H1 (cell line): ENCODE results near the gene GARS1. TPM values are rescaled to one million over a fixed set of nuclear protein-coding genes. Genes with fewer than 3 reads are reported as not detected.
A peak's percentile ranks its signal among the peaks of the same experiment; 100 is the strongest.

ENCODE experiments used
- CTCF ChIA-PET: fragments of 300-600 bp; sonication (Branson Sonifier 250); formaldehyde crosslinking; loops from one replicate; lab custom pipeline; 2021; ENCODE audit not compliant: partially characterized antibody; lab: Charles Lee
- POLR2A ChIA-PET: fragments of 300-600 bp; sonication (Branson Sonifier 250); formaldehyde crosslinking; loops from one replicate; lab custom pipeline; 2021; ENCODE audit warnings: inconsistent platforms; ENCODE audit not compliant: partially characterized antibody; lab: Charles Lee
- DNase-seq, 2 experiments: peaks; one replicate each; pipeline versions ENCODE4 v3.0.0 to v3.0.0-alpha.2; 2010 to 2022; ENCODE audit warnings: low spot score in 2 of 2, low read depth in 1 of 2, mixed read lengths in 1 of 2
- FAIRE-seq: peaks from 2 replicates; lab custom pipeline; 2011; peaks lifted over from hg19 to GRCh38; lab: Jason Lieb, UNC
- H2AFZ ChIP-seq: 2 replicates; pipeline ENCODE4 v1.8.1; 2012; ENCODE audit warnings: low read length, inconsistent platforms
- H2AK5ac ChIP-seq: 2 replicates; pipeline ENCODE4 v1.6.1; 2013; ENCODE audit warnings: low read depth, low read length
- H2BK120ac ChIP-seq: replicated peaks from 2 replicates; pipeline ENCODE3; 2013; ENCODE audit warnings: low read depth, low read length, inconsistent platforms
- H2BK12ac ChIP-seq: 2 replicates; pipeline ENCODE4 v1.6.1; 2013; ENCODE audit warnings: low read depth, low read length
- H2BK15ac ChIP-seq: 2 replicates; pipeline ENCODE4 v1.6.1; 2013; ENCODE audit warnings: low read length
- H2BK20ac ChIP-seq: 2 replicates; pipeline ENCODE4 v1.6.1; 2013; ENCODE audit warnings: low read length
- H2BK5ac ChIP-seq: 2 replicates; pipeline ENCODE4 v1.6.1; 2013; ENCODE audit warnings: low read depth, low read length
- H3K14ac ChIP-seq: 2 replicates; pipeline ENCODE4 v1.6.1; 2013; ENCODE audit warnings: inconsistent platforms; ENCODE audit not compliant: insufficient read length
- H3K18ac ChIP-seq: 2 replicates; pipeline ENCODE4 v1.6.1; 2013; ENCODE audit warnings: low read length; ENCODE audit errors: extremely low read depth
- H3K23ac ChIP-seq: 2 replicates; pipeline ENCODE4 v1.6.1; 2013; ENCODE audit warnings: inconsistent platforms; ENCODE audit not compliant: insufficient read length
- H3K23me2 ChIP-seq: 2 replicates; pipeline ENCODE4 v1.6.1; 2013; ENCODE audit warnings: low read depth, low read length
- H3K27ac ChIP-seq: 2 replicates; pipeline ENCODE4 v1.6.1; 2011; ENCODE audit warnings: low read depth, low read length, inconsistent platforms
- H3K27me3 ChIP-seq, 4 experiments: replicated peaks in 1 of 4; 1 replicate in 1 of 4; 2 replicates in 3 of 4; pipeline versions ENCODE4 v1.6.1 to v1.8.1; 2011 to 2013; ENCODE audit warnings: low read length in 3 of 4, mild to moderate bottlenecking in 3 of 4, inconsistent platforms in 2 of 4, mixed read lengths in 2 of 4, moderate library complexity in 1 of 4; ENCODE audit not compliant: control insufficient read depth in 3 of 4, insufficient read depth in 3 of 4; ENCODE audit errors: extremely low read depth in 1 of 4
- H3K36me3 ChIP-seq, 4 experiments: 2 replicates each; pipeline versions ENCODE4 v1.6.1 to v1.8.1; 2011 to 2013; ENCODE audit warnings: mild to moderate bottlenecking in 4 of 4, low read length in 3 of 4, moderate library complexity in 2 of 4, control low read depth in 1 of 4, inconsistent platforms in 1 of 4; ENCODE audit not compliant: insufficient read depth in 4 of 4, control insufficient read depth in 2 of 4
- H3K4ac ChIP-seq: replicated peaks from 2 replicates; pipeline ENCODE3; 2013; ENCODE audit warnings: low read length, low read depth, mixed read lengths, inconsistent platforms; ENCODE audit not compliant: insufficient read length
- H3K4me1 ChIP-seq, 4 experiments: replicated peaks in 1 of 4; 1 replicate in 1 of 4; 2 replicates in 3 of 4; pipeline versions ENCODE4 v1.6.1 to v1.8.1; 2011 to 2013; ENCODE audit warnings: low read length in 3 of 4, inconsistent platforms in 2 of 4, mixed read lengths in 1 of 4; ENCODE audit not compliant: insufficient read depth in 4 of 4, control insufficient read depth in 3 of 4
- H3K4me2 ChIP-seq, 2 experiments: 2 replicates each; pipeline versions ENCODE4 v1.6.1 to v1.8.1; 2011 to 2013; ENCODE audit warnings: low read depth in 2 of 2, low read length in 2 of 2, control low read depth in 1 of 2, inconsistent platforms in 1 of 2, mild to moderate bottlenecking in 1 of 2; ENCODE audit not compliant: insufficient read depth in 1 of 2
- H3K4me3 ChIP-seq, 4 experiments: fragments of 200-600, 300-600 bp in 1 of 4; sonication (generic), shearing (Covaris generic), sonication (Bioruptor Twin) in 1 of 4; 2 replicates each; pipeline versions ENCODE4 v1.5.1 to v1.8.1; 2011 to 2016; ENCODE audit warnings: low read length in 4 of 4, low read depth in 3 of 4, control low read depth in 2 of 4, inconsistent platforms in 2 of 4, mild to moderate bottlenecking in 2 of 4, mixed read lengths in 1 of 4, moderate library complexity in 1 of 4; ENCODE audit not compliant: insufficient read depth in 2 of 4; ENCODE audit errors: extremely low read depth in 1 of 4
- H3K56ac ChIP-seq: replicated peaks from 2 replicates; pipeline ENCODE3; 2013; ENCODE audit warnings: low read depth, mild to moderate bottlenecking, mixed read lengths, low read length, inconsistent platforms; ENCODE audit not compliant: insufficient read length
- H3K79me1 ChIP-seq: 2 replicates; pipeline ENCODE4 v1.6.1; 2013; ENCODE audit warnings: low read depth, low read length, control low read depth
- H3K79me2 ChIP-seq, 2 experiments: 2 replicates each; pipeline versions ENCODE4 v1.6.1 to v1.8.1; 2012 to 2013; ENCODE audit warnings: low read length in 2 of 2, mild to moderate bottlenecking in 2 of 2, inconsistent platforms in 1 of 2; ENCODE audit not compliant: insufficient read depth in 2 of 2, control insufficient read depth in 1 of 2
- H3K9ac ChIP-seq, 4 experiments: replicated peaks in 1 of 4; 1 replicate in 1 of 4; 2 replicates in 3 of 4; pipeline versions ENCODE4 v1.6.1 to v1.8.1; 2011 to 2013; ENCODE audit warnings: low read depth in 3 of 4, low read length in 3 of 4, control low read depth in 2 of 4, mild to moderate bottlenecking in 2 of 4, moderate library complexity in 2 of 4, inconsistent platforms in 1 of 4; ENCODE audit errors: extremely low read depth in 1 of 4
- H3K9me3 ChIP-seq, 2 experiments: 2 replicates each; pipeline versions ENCODE4 v1.6.1 to v1.8.1; 2012 to 2013; ENCODE audit warnings: mild to moderate bottlenecking in 2 of 2, moderate library complexity in 2 of 2, control low read depth in 1 of 2, inconsistent platforms in 1 of 2, low read depth in 1 of 2, low read length in 1 of 2, mixed read lengths in 1 of 2; ENCODE audit not compliant: insufficient read depth in 2 of 2
- H4K20me1 ChIP-seq, 2 experiments: replicated peaks in 1 of 2; 2 replicates each; pipeline versions ENCODE3 to v1.8.1; 2011 to 2013; ENCODE audit warnings: inconsistent platforms in 2 of 2, low read length in 2 of 2, mild to moderate bottlenecking in 1 of 2; ENCODE audit not compliant: insufficient read depth in 2 of 2, control insufficient read depth in 1 of 2
- H4K5ac ChIP-seq: 2 replicates; pipeline ENCODE4 v1.6.1; 2013; ENCODE audit warnings: low read length, low read depth, mixed read lengths, inconsistent platforms; ENCODE audit not compliant: insufficient read length
- H4K8ac ChIP-seq: 2 replicates; pipeline ENCODE4 v1.8.0; 2013; ENCODE audit warnings: mild to moderate bottlenecking, moderate library complexity, low read length, inconsistent platforms; ENCODE audit not compliant: insufficient read depth; ENCODE audit errors: extremely low read depth
- H4K91ac ChIP-seq: replicated peaks from 2 replicates; pipeline ENCODE3; 2013; ENCODE audit warnings: low read length, mixed read lengths, inconsistent platforms; ENCODE audit not compliant: insufficient read length
- SIX5 ChIP-seq: IDR thresholded peaks from 2 replicates; pipeline ENCODE4 v1.6.1; 2011; ENCODE audit warnings: mild to moderate bottlenecking, low read depth, low read length
- WGBS, 2 experiments: shearing (Covaris generic) in 1 of 2; methylation state at CpG; one replicate each; pipeline versions ENCODE4 v1.1.6 to v1.1.7; 2013 to 2015; ENCODE audit warnings: low lambda C conversion rate in 2 of 2, mixed read lengths in 2 of 2, inconsistent platforms in 1 of 2, low coverage in 1 of 2, missing lambda C conversion rate in 1 of 2; ENCODE audit not compliant: insufficient replicate concordance in 2 of 2, insufficient coverage in 1 of 2, insufficient read length in 1 of 2; ENCODE audit errors: extremely low coverage in 1 of 2, missing lambda C conversion rate in 1 of 2; 5-methylcytosine and 5-hydroxymethylcytosine counted together
- polyA plus RNA-seq, 7 experiments: library from polyadenylated mRNA; depleted of rRNA in 3 of 7; stranded (reverse) in 5 of 7; unstranded in 2 of 7; fragments of >200 nt in 5 of 7; fragments of 200-250 nt in 2 of 7; gene quantifications; 1 replicate in 5 of 7; 2 replicates in 1 of 7; 4 replicates in 1 of 7; pipeline versions ENCODE4 v1.2.1 to v1.2.3, GENCODE V29; 2011 to 2013; ENCODE audit warnings: missing spikeins in 2 of 7, mixed read lengths in 2 of 7
- total RNA-seq: library from RNA; stranded (reverse); fragmentation: NEBNext Ultra II Directional; extraction: Animal tissue kit (Norgen Biotek cat#: 25700); gene quantifications from 2 replicates; pipeline ENCODE4 v1.2.1, GENCODE V29; 2021

The GARS1 gene
- total and polyA plus RNA-seq, 2 of the 8 experiments (the other 6 are each of a cell fraction or from before 2014, with no cell fraction given) = 270 to 476 TPM

- Histone ChIP-seq H3K23me2 (peaks cover 5% of the 10 kb centered on the region; the same call in 1 of the 2 replicates), H3K4me2 (no peak overlapping the region), H2BK12ac (no peak overlapping the region), H3K79me1 (no peaks in the 10 kb centered on the region; the same call in 1 of the 2 replicates), H3K14ac (no peak overlapping the region), H3K36me3 (no peaks in the 10 kb centered on the region; a peak in 1 of 8 replicates), H2AFZ (no peak overlapping the region), H2AK5ac (no peak overlapping the region), H3K4ac (no peak overlapping the region), H3K4me3 (no peak overlapping the region), H4K8ac (0 out of 2 replicates have a peak overlapping the region, but pooled peaks have one; percentile 42), H4K91ac (no peak overlapping the region), H3K56ac (no peak overlapping the region), H3K27me3 (no peaks in the 10 kb centered on the region), H3K18ac (no peak overlapping the region), H3K9ac (no peak overlapping the region), H2BK5ac (no peak overlapping the region), H4K20me1 (peaks cover 13 to 15% of the 10 kb centered on the region in 2 experiments), H3K23ac (no peak overlapping the region), H3K79me2 (no peaks in the 10 kb centered on the region), H3K4me1 (peaks cover 0 to 2% (median 0%) of the 10 kb centered on the region in 4 experiments; a peak in 2 of 7 replicates), H2BK20ac (no peak overlapping the region), H2BK120ac (no peak overlapping the region), H2BK15ac (no peak overlapping the region), H3K9me3 (no peaks in the 10 kb centered on the region), H3K27ac (no peak overlapping the region), H4K5ac (no peak overlapping the region)
- DNase-seq (no peak), FAIRE-seq (no peak)
- no peak for TF ChIP-seq SIX5
- POLR2A ChIA-PET = interaction anchor here (1.3 to 3.8 kb wide), 4 partner anchors 7 to 29 kb away, joined by 5 to 14 read pairs (median 7); partner anchors contain the start of gene CRHR2
- CTCF ChIA-PET = interaction anchor here (1.2 to 2.6 kb wide), 5 partner anchors 9 to 87 kb away, joined by 3 to 14 read pairs (median 4); partner anchors contain the start of gene CRHR2
- 89% methylated on average over 17 of the region's 19 CpGs; no CpG with 5 or more reads in 1 of the 2 experiments for WGBS, 2 experiments
These were observed 58.3 kb downstream of the GARS1 start for GRCh38 chr7:30652698-30653641.
